H1 (cell line): Measurements from ENCODE around the gene TEX14. TPM values are rescaled to one million over a fixed set of nuclear protein-coding genes. Genes with fewer than 3 reads are reported as not detected.

Experiments
- CHD1 ChIP-seq: IDR thresholded peaks from 2 replicates; pipeline ENCODE4 v1.6.1; 2012; ENCODE audit warnings: low read depth, low read length, improper control_type of control experiment
- EZH2 ChIP-seq: fragments of 200-600 bp; sonication (generic); IDR thresholded peaks from 2 replicates; pipeline ENCODE4 v1.7.1; 2012; ENCODE audit warnings: low read depth, mild to moderate bottlenecking, moderate library complexity, low read length, inconsistent platforms; ENCODE audit not compliant: severe bottlenecking
- KDM5A ChIP-seq: fragments of 200-600 bp; IDR thresholded peaks from 2 replicates; pipeline ENCODE4 v1.7.1; 2012; ENCODE audit warnings: mild to moderate bottlenecking, low read length, inconsistent platforms, mixed read lengths
- RAD21 ChIP-seq, 2 experiments: IDR thresholded peaks in 1 of 2; conservative IDR thresholded peaks in 1 of 2; 2 replicates each; pipeline ENCODE4 v1.6.1; 2011; ENCODE audit warnings: low read depth in 2 of 2, low read length in 2 of 2, improper control_type of control experiment in 1 of 2, inconsistent platforms in 1 of 2, mild to moderate bottlenecking in 1 of 2, moderate library complexity in 1 of 2
- SRF ChIP-seq: IDR thresholded peaks from 2 replicates; pipeline ENCODE4 v1.6.1; 2011; ENCODE audit warnings: mild to moderate bottlenecking, low read depth, low read length, moderate library complexity
- SUZ12 ChIP-seq: fragments of 200-600 bp; sonication (generic); IDR thresholded peaks from 2 replicates; pipeline ENCODE4 v1.6.1; 2012; ENCODE audit warnings: mild to moderate bottlenecking, inconsistent platforms, low read length, moderate library complexity, mixed read lengths
- TAF1 ChIP-seq: IDR thresholded peaks from 2 replicates; pipeline ENCODE4 v1.6.1; 2011; ENCODE audit warnings: mild to moderate bottlenecking, low read depth, low read length
- polyA plus RNA-seq, 7 experiments: library from polyadenylated mRNA; depleted of rRNA in 3 of 7; stranded (reverse) in 5 of 7; unstranded in 2 of 7; fragments of >200 nt in 5 of 7; fragments of 200-250 nt in 2 of 7; gene quantifications; 1 replicate in 5 of 7; 2 replicates in 1 of 7; 4 replicates in 1 of 7; pipeline versions ENCODE4 v1.2.1 to v1.2.3, GENCODE V29; 2011 to 2013; ENCODE audit warnings: missing spikeins in 2 of 7, mixed read lengths in 2 of 7
- total RNA-seq: library from RNA; stranded (reverse); fragmentation: NEBNext Ultra II Directional; extraction: Animal tissue kit (Norgen Biotek cat#: 25700); gene quantifications from 2 replicates; pipeline ENCODE4 v1.2.1, GENCODE V29; 2021
- TF ChIP-seq, protein P1 (sequence below): fragments of 300-600 bp; sonication (generic); IDR thresholded peaks from 2 replicates; pipeline ENCODE4 v1.7.1; 2012; ENCODE audit warnings: low read length, moderate library complexity, mild to moderate bottlenecking, inconsistent platforms; ENCODE audit not compliant: insufficient replicate concordance

The TEX14 gene
- total and polyA plus RNA-seq, 2 of the 8 experiments (the other 6 are each of a cell fraction or from before 2014, with no cell fraction given), result 0.83 to 2.5 TPM

DNA sequence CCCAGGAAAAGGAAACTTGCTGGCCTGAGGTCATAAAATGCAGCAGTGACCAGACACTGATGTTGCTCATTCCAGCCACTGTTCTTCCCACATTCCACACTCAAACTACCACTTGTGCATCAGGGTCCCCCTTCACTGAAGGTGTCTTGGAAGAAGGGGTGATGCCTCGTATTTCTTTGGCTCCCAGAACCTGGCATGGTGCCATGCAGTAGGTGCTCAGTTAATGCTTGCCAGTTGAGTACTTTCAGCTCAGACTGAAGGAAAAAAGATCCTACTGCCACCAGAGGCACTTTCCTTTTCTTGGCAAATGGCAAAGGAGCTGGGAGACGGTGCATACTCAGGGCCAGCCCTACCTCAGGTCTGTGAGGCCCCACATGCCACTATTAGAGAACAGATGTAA lies 73.5 kb downstream of the TEX14 start (continued):
- TF ChIP-seq, protein P1, sequence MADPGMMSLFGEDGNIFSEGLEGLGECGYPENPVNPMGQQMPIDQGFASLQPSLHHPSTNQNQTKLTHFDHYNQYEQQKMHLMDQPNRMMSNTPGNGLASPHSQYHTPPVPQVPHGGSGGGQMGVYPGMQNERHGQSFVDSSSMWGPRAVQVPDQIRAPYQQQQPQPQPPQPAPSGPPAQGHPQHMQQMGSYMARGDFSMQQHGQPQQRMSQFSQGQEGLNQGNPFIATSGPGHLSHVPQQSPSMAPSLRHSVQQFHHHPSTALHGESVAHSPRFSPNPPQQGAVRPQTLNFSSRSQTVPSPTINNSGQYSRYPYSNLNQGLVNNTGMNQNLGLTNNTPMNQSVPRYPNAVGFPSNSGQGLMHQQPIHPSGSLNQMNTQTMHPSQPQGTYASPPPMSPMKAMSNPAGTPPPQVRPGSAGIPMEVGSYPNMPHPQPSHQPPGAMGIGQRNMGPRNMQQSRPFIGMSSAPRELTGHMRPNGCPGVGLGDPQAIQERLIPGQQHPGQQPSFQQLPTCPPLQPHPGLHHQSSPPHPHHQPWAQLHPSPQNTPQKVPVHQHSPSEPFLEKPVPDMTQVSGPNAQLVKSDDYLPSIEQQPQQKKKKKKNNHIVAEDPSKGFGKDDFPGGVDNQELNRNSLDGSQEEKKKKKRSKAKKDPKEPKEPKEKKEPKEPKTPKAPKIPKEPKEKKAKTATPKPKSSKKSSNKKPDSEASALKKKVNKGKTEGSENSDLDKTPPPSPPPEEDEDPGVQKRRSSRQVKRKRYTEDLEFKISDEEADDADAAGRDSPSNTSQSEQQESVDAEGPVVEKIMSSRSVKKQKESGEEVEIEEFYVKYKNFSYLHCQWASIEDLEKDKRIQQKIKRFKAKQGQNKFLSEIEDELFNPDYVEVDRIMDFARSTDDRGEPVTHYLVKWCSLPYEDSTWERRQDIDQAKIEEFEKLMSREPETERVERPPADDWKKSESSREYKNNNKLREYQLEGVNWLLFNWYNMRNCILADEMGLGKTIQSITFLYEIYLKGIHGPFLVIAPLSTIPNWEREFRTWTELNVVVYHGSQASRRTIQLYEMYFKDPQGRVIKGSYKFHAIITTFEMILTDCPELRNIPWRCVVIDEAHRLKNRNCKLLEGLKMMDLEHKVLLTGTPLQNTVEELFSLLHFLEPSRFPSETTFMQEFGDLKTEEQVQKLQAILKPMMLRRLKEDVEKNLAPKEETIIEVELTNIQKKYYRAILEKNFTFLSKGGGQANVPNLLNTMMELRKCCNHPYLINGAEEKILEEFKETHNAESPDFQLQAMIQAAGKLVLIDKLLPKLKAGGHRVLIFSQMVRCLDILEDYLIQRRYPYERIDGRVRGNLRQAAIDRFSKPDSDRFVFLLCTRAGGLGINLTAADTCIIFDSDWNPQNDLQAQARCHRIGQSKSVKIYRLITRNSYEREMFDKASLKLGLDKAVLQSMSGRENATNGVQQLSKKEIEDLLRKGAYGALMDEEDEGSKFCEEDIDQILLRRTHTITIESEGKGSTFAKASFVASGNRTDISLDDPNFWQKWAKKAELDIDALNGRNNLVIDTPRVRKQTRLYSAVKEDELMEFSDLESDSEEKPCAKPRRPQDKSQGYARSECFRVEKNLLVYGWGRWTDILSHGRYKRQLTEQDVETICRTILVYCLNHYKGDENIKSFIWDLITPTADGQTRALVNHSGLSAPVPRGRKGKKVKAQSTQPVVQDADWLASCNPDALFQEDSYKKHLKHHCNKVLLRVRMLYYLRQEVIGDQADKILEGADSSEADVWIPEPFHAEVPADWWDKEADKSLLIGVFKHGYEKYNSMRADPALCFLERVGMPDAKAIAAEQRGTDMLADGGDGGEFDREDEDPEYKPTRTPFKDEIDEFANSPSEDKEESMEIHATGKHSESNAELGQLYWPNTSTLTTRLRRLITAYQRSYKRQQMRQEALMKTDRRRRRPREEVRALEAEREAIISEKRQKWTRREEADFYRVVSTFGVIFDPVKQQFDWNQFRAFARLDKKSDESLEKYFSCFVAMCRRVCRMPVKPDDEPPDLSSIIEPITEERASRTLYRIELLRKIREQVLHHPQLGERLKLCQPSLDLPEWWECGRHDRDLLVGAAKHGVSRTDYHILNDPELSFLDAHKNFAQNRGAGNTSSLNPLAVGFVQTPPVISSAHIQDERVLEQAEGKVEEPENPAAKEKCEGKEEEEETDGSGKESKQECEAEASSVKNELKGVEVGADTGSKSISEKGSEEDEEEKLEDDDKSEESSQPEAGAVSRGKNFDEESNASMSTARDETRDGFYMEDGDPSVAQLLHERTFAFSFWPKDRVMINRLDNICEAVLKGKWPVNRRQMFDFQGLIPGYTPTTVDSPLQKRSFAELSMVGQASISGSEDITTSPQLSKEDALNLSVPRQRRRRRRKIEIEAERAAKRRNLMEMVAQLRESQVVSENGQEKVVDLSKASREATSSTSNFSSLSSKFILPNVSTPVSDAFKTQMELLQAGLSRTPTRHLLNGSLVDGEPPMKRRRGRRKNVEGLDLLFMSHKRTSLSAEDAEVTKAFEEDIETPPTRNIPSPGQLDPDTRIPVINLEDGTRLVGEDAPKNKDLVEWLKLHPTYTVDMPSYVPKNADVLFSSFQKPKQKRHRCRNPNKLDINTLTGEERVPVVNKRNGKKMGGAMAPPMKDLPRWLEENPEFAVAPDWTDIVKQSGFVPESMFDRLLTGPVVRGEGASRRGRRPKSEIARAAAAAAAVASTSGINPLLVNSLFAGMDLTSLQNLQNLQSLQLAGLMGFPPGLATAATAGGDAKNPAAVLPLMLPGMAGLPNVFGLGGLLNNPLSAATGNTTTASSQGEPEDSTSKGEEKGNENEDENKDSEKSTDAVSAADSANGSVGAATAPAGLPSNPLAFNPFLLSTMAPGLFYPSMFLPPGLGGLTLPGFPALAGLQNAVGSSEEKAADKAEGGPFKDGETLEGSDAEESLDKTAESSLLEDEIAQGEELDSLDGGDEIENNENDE, result no peak
- TF ChIP-seq SUZ12 (no peak), SRF (no peak), TAF1 (no peak), EZH2 (no peak), KDM5A (no peak), CHD1 (no peak), RAD21 (IDR thresholded peaks at IDR 0.05 in 1 of 2, conservative IDR thresholded peaks at IDR 0.05 in 1 of 2; ENCODE audit: low read depth in 2 of 2, low read length in 2 of 2) (no peak)
